Activated T-cell treated with anti-CD3 and anti-CD28 coated beads, Interleukin-2, amount 50 U/mL, for 48 hours (primary cell): ENCODE results near the gene ADAMTS15.
A peak's percentile ranks its signal among the peaks of the same experiment; 100 is the strongest.

Experiments
- DNase-seq, 2 experiments: peaks; one replicate each; pipeline ENCODE4 v3.0.0-alpha.2; 2020

ADAMTS15 gene, protein sequence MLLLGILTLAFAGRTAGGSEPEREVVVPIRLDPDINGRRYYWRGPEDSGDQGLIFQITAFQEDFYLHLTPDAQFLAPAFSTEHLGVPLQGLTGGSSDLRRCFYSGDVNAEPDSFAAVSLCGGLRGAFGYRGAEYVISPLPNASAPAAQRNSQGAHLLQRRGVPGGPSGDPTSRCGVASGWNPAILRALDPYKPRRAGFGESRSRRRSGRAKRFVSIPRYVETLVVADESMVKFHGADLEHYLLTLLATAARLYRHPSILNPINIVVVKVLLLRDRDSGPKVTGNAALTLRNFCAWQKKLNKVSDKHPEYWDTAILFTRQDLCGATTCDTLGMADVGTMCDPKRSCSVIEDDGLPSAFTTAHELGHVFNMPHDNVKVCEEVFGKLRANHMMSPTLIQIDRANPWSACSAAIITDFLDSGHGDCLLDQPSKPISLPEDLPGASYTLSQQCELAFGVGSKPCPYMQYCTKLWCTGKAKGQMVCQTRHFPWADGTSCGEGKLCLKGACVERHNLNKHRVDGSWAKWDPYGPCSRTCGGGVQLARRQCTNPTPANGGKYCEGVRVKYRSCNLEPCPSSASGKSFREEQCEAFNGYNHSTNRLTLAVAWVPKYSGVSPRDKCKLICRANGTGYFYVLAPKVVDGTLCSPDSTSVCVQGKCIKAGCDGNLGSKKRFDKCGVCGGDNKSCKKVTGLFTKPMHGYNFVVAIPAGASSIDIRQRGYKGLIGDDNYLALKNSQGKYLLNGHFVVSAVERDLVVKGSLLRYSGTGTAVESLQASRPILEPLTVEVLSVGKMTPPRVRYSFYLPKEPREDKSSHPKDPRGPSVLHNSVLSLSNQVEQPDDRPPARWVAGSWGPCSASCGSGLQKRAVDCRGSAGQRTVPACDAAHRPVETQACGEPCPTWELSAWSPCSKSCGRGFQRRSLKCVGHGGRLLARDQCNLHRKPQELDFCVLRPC

DNA sequence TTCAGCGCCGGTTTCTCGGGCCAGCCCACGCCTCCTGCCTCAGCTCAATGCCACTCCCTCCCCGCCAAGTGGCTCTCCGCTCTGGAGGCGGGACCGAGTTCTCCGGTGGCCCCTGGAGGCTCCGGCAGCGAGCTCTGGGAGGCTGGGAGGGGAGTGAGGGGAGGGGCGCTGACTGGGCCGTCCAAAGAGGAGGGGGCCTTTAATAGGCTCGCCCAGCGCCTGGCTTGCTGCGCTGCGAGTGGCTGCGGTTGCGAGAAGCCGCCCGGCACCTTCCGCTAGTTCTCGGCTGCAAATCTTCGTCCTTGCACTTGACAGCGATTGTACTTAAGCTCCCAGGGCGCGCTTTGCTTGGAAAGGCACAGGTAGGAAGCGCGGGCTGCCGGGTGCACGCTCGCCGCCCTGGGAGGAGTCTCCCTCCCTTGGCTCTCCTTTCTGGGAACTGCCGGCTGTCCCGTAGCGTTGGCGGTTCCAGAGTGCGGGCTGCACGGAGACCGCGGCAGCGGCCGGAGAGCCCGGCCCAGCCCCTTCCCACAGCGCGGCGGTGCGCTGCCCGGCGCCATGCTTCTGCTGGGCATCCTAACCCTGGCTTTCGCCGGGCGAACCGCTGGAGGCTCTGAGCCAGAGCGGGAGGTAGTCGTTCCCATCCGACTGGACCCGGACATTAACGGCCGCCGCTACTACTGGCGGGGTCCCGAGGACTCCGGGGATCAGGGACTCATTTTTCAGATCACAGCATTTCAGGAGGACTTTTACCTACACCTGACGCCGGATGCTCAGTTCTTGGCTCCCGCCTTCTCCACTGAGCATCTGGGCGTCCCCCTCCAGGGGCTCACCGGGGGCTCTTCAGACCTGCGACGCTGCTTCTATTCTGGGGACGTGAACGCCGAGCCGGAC, at the start of gene ADAMTS15:
Gene ADAMTS15 (plus strand): TSS at position 230 of the 894 bp plus-strand sequence. CDS start 329 bp downstream, at position 559.
- DNase-seq = peak; percentile 60 to 70

DNA sequence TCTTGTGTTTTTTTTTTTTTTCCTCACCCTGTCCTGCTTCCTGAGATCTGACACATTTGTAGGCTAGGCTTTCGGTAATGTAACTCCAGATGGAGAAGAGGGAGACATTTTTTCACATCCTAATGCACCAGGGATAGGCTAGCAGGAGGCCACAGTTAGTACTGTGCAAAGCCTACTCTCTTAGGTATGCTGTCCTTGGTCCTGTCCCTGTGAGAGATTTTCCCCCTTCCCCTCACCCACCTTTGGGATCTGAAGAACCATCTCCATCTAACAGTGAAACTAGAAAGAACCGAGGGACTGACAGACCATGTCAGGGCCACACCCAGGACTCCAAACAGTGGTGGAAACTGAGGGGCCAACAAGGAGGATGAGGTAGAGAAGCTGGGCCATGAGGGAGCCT, 49.2 kb upstream of the ADAMTS15 start:
- DNase-seq = no peak

DNA sequence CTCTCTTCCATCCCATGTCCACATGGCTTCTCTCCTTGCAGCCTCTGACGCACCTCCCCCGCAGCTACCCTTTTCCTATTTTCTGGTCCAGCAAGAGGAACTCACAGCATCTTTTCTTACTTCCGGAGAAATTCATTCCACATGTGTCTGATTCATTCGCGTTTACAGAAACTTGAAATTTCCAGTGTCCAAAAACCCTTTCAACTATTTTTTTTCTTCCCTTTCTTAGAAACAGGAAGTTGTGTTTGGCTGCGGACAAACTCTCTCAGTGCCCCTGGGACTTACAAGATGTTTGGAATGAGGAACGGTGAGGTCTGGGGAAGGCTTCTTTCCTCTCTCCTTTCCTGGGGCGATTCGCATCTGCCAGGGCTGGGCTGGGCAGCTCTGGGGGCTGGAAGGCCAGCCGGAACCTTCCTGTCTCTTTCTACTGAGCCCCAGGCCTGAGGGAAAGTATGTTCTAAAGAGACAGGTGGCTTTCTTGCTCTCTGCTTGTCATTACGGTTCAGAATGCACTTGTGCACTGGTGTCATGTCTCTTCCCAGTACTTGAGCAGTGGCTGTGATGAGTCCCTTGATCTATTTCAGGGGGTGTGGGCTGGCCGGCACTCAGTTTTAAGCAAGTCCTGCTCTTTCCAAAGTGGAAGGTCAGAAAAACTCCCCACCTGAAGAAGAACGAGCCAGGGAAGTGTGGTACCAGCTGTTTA, 47.5 kb upstream of the ADAMTS15 start:
- DNase-seq = no peak

DNA sequence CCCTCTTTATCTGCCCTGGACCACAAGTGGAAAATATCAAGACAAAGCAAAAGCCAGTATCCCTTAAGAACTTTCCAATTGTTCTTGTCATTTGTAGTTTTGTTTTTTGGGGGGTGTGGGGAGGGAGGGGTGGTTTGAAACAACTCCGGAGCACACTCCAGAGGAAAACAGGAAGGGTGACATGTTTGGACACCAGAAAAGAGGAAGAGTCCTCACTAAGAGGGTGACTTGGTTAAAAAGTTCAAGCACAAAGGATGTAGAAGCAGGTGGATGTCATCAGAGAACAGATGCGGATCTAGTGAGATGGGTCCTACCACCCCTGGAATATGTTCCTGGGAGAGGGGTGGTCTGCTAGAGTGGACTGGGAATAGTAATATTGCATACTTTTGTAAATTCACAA, 45.9 kb upstream of the ADAMTS15 start:
- no peak for DNase-seq

DNA sequence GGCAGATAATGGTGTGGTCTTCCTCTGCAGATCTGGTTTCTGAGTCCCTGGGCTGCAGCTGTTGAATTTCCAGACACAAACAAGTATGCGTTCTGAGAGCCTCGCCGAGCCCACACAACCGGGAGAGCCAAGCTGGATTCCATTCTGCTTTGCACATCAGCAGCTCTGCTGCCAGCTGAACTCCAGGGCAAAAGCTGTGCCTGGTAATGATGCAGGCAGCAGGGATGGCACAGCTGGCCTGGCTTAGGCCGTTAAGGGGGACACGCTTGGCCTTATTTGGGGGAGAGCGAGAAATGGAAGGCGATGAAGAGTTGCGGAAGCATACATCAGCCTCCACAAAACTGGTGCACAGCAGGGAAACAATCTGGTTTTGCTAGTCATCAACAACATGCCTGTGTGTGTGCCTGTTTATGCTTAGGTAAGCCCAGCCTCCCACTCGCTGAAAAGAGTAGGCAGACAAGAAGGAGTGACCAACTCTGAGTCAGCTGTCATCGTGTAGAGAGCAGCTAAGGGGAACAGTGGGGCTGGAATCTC, 45.1 kb upstream of the ADAMTS15 start:
- no peak for DNase-seq

DNA sequence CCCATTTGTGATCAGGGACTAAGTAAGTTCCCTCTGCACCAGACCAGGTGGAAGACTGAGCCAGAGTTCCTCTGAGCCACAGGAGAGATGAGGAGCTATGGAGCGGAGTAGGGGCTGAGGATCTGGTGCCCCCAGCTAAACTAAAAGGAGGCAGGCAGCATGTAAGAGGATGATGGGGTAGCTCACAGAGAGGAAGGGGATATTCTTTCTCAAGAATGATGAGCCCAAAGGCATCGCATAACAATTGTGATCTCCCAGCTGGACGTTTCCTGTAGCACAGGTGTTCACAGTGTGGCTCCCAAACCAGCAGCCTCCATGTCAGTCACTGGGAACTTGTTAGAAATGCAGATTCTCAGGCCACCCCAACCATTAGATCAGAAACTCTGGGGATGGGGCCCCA, 44.5 kb upstream of the ADAMTS15 start:
- DNase-seq = no peak

DNA sequence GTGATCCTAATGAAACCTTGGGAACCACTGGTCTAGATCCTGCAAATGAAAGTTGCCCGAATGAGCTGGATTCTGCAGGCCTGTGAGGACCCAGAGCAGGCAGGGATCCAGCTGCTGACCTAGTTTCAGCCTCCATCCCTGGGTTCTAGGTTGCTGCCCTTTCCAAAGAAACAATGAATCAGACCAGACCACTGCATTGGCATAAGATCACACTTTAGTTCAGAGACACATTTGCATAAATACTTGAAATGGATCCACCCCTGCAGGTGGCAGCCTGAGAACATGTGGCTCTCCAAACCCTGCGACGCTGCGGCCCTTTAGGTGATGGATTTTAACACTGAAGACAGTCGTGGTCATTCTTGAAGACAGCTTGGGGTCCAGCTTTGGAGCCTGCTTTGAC, 43.7 kb upstream of the ADAMTS15 start:
- DNase-seq = no peak

DNA sequence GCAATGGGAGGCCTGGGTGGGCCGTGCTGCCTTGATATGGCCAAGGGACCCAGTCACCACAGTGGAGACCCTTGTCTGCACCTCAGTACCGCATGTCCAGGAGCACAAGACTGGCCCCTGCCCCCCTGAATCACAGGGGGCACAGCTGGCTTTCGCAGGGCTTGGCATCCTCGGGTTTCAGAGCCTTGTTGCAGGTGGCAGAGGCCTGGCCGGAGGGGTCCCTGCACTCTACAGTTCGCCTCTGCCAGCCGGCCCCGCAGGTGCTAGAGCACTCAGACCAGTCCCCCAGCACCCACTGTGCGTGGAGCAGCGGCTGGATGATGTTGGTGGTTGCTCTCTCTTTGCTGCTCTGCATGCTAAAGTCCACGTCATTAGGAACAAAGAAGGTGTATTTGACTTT, 43.0 kb upstream of the ADAMTS15 start:
- DNase-seq = no peak

DNA sequence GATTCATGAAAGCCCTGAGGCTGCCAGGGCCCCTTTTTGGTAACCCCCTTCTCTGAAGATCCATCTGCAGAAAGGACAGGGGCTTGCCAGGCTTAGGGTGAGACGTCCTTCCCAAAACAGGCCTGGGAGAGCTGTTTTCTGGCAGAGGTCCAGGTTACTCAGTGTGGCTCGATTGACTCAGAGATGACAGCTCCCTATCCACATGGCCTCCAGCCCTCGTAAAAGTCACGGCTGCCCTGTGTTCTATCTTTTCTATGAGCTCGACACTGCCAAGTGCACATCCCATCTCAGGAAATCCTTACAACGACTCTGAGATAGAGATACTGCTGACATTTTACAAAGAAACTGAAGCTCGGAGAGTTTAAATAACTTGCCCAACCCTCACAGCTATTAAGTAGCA, 40.5 kb upstream of the ADAMTS15 start:
- DNase-seq = no peak

DNA sequence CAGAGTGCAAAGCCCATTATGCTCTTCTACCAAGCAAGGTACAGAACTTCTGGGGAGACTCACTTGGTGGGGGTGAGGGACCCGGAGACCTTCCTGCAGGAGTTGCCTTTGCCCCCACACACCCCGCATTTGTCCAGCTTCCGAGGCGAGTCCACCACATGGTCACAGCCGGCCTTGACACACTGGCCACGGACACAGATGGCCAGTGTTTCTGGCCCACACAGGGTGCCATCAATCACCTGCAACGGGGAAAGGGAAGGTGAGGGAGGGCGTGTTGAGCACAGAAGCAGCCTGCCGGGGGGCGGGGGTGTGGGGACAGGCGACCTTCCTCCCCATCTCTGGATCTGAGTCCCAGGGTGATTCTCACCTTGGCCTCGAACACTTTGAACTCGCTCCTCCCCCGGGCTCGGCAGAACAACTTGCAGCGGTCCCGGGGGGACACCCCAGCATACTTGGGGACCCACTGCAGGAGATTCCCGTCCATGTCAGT, 40.0 kb upstream of the ADAMTS15 start:
- no peak for DNase-seq

DNA sequence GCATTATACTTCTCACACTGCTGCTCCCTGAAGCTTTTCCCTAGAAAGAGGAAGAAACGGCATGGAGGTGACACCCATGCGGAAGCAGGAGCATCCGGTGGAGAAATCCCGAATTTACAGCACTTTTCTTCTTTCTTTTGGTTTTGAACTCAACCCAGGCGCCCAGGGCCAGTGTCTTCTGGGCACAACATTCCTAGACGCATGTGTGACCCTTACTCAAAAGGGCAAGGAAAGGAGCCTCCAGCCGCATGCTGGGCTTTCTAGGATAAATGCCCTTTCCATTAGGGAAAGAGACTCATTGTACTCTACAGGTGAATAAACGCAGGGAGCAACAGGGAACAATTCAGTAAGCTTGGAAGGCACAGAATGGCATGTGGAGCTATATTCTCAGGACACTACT, 39.5 kb upstream of the ADAMTS15 start:
- DNase-seq = no peak

DNA sequence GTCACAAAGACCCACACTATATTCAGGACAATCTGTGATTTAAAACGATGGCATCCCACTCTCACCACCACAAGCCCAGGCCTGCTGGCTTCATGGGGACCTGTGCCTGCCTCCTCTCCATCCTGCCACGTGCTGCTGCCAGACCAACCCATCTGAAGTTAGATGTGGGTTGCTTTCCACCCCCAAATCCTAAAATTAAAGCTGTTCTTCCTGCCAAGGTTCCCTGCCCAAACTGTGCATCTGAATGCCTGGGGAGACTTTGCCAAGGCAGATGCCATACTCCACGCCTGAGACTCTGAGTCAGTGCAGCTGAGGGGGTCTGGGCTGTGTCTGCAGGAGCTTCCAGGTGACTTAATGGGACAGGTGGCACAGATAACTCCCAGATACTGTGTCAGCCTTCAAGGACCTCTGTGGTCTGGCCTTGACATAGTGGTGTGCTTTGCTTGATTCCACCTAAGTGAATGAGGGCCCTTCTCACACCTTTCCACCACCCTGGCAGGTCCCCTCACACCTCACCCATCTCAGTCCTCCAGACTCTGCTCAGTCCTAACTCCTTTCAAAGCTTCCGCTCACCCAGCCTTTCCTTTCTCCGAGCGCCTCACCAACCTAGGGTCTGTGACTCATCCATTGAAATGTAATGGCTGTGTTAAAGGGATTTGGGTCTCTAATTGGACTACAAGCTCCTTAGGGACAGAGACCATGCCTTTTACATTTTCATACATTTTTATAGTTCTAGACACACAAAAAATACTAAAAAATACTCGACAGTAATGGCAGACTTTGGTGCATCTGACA, 38.7 kb upstream of the ADAMTS15 start:
- no peak for DNase-seq

DNA sequence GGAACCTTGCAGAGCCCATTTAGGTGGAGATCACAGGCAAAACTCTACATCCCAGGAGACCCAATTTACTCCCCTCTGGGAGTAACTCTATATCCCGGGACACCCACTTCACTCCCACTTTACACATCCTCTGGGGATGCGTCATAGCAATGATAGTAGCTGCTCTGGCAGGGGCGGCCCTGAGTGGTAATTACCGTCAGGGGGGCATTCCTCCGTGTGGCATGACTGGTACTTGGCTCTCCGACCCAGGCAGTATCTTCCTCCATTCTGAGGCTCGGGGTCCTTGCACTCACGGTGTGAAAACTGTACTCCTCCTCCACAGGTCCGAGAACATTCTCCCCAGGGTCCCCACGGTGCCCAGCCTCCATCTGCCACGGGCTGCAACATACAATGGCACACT, 37.2 kb upstream of the ADAMTS15 start:
- no peak for DNase-seq

DNA sequence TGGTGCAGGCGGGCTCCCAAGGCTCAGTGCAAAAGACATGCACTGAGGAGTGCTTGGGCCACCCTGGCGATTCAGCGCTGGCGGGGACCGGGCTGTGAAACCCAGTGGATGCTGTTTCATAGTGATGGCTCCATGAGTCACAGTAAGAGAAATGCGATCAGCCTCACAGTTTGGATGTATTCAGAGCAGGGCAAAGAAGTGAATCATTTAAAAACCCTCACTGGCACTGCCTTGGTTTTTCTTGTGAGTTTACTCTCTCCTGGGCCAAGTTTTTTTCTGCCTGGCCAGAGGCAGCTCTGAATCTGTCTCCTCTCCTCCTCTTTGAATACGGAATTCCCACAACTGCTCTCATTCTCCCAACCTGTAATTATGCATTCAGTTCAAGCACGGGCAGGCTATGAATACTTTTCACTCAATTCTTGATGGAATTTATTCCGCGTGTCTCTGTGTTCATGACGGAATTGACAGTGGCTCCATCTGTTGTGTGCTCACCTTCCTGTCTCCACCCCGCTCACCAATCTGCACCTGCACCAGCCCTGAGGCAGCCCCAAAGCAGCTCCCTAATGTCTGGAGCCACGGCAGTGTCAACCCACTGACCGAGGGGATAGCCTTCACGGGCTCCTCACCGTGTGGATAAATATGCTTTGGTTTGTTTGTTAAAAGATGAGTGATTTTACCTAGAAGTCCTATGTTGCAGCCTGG, 34.9 kb upstream of the ADAMTS15 start:
- DNase-seq = peak in 1 of 2 experiments; percentile 44

DNA sequence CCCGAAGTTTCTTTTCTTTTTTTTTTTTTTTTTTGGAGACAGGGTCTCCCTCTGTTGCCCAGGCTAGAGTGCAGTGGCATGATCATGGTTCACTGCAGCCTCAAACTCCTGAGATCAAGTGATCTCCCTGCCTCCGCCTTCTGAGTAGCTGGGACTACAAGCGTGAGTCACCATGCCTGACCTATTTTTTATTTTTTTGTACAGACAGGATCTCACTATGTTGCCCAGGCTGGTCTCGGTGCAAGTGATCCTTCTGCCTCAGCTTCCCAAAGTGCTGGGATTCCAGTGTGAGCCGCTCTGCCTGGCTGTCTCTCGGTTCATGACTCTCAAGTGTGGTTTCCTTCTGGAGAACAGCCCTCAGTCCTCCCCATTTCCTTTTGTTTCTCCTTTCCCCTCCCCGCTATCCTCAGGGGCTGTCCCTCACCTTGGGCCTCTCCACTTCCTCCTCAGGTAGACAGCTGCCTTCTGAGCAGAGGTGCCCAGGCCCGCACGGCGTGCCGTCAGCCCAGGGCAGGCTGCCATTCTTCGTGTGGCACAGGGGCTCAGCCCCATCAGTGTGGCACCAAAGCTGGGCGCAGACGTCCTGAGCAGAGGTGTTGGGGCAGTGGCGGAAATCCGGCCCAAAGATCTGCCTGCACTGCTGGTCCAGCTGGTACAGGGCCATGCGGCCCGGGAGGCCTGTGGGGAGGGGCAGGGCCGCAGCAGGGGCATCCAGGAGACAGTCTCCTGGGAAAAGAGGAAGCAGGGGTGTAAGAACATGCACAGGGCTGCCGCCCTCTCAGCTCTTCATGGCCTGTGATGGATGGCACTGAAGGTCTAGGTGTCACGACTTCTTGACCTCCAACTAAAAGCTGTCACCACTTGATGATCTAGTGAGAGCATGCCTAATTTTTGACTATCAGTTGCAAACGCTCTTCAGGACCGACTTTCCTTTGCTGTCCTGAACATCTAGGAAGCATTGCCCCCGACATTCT, 34.1 kb upstream of the ADAMTS15 start:
- no peak for DNase-seq

DNA sequence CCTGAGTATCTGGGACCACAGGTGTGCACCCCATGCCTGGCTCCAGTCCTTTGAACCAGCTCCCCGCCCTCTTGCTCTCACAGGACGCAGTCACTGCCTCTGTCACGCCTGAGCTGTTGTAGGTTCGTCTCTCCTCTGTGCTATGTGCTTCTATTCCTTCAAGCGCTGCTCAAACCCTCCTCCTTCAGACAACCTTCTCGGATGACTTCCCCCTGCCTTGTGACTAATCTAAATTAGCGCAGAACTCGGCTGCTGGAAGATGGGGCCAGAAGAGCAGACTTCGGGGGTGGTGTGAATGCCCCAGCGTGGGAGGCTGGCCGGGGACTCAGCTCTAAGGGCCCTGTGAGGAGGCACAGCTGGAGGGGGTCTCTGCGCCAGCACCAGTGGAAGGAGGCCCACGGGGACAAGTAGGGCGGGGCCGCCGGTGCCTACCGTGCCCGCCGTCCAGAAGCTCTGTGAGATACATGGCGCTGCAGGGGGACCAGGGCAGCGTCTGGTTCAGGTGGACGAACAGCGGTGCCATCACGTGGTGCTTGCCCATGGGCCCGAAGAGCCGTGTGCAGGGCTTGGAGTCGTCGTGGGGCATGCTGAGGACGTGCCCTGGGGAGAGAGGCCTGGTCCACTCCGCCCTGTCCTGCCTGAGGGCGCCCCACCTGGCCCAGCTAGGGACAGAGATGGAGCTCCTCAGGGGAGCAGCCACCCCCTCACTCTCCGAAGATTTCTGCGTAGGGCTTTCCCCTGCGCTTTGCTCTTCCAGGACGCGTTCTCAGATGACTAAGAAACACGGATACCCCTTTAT, 32.5 kb upstream of the ADAMTS15 start:
- no peak for DNase-seq

DNA sequence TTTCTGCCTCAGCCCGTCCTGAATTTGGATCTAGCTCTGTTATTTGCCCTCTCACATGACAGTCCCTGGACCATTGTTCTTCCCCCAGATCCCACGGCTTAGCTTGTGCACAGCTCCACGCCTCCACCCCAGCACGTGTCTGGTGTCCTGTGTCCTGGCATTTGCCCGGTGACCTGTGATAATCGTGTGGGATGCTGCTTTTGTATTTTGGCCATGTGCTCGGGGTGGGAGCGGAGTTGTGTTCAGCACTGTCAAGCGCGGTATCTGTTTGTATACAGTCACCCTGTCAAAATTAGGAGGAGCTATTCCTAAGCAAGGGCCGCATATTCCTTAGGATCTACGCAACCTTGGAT, 31.9 kb upstream of the ADAMTS15 start:
- no peak for DNase-seq

DNA sequence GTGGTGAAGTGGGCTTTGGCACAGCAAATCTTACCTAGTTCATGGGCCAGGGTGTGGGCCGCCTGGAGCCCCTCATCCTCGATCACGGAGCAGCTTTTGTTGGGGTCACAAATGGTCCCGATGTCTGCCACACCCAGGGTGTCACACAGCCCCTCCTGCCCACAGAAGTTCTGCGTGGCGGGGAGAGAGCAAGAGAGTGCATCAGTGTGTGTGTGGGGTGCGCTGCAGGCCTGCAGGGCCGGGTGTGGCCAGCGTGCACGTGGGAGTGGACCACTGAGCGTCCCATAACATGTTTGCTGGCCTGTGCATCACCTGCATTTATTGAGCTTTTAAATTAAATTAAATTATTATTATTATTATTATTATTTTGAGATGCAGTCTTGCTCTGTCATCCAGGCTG, 31.5 kb upstream of the ADAMTS15 start:
- DNase-seq = no peak
